C4-2B (cell line): Measurements from ENCODE around the gene COLGALT1.

Source experiments
- ZFX ChIP-seq: fragments of 450-650 bp; IDR thresholded peaks from 2 replicates; pipeline ENCODE4 v1.6.1; 2017
- TF ChIP-seq, protein P1 (sequence below): fragments of 450-650 bp; conservative IDR thresholded peaks from 2 replicates; pipeline ENCODE4 v1.5.1; 2017; ENCODE audit warnings: mild to moderate bottlenecking

DNA sequence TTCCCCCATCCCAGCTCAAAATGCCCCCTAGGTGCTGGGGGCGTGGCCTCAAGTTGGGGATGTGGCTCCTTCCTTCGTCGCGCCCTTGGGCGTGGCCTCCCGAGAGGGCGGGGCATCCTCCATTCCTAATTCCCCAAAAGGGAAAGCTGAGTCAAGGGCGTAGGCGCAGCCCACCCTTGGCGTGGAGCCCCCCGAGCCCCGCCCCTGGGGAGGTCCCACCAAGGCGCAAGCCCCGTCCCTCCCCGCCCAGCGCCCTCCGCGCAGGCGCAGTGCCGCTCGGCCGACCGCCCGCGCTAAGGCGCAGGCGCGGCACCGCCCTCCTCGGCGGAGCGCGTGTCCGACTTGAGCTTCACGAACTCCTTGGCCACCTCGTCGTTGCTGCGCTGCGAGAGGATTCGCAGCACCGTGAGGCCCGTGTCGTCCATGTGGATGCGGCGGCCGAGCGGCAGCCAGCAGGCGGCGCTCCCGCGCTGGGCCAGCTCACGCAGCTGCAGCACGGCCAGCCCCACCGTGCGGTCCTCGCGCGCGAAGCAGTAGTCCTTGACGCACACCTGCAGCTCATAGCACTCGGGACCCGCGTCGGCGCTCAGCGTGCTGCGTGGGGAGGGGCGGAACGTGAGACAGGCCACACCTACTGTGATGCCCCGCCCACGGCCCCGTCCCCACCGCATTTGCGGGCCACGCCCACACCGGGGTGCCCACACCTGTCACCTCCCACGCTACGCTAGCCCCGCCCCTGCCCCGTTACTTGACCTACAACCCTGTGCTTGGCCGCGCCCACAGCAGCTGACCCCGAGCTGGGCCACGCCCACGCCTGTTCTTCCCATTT lies 50.5 kb downstream of the COLGALT1 start:
- TF ChIP-seq, protein P1, sequence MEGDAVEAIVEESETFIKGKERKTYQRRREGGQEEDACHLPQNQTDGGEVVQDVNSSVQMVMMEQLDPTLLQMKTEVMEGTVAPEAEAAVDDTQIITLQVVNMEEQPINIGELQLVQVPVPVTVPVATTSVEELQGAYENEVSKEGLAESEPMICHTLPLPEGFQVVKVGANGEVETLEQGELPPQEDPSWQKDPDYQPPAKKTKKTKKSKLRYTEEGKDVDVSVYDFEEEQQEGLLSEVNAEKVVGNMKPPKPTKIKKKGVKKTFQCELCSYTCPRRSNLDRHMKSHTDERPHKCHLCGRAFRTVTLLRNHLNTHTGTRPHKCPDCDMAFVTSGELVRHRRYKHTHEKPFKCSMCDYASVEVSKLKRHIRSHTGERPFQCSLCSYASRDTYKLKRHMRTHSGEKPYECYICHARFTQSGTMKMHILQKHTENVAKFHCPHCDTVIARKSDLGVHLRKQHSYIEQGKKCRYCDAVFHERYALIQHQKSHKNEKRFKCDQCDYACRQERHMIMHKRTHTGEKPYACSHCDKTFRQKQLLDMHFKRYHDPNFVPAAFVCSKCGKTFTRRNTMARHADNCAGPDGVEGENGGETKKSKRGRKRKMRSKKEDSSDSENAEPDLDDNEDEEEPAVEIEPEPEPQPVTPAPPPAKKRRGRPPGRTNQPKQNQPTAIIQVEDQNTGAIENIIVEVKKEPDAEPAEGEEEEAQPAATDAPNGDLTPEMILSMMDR: peak; percentile 88
- no peak for TF ChIP-seq ZFX
